K562 (cell line): ENCODE data around the gene WDR45B. TPM values are rescaled to one million over a fixed set of nuclear protein-coding genes. Genes with fewer than 3 reads are reported as not detected.

Experiments used
- polyA plus RNA-seq, 8 experiments: library from polyadenylated mRNA; depleted of rRNA in 4 of 8; stranded (reverse) in 5 of 8; unstranded in 3 of 8; fragments of >200 nt; fragmentation: Nextera tagmentation in 2 of 8; fragmentation: Illumina TruSeq in 1 of 8; extraction: Ambion mirVana in 2 of 8; extraction: Trizol in 1 of 8; gene quantifications; 2 replicates each; pipeline versions ENCODE4 v1.2.1 to v1.2.3, GENCODE V29; 2011 to 2014; ENCODE audit warnings: inconsistent platforms in 1 of 8, missing spikeins in 1 of 8
- total RNA-seq, 7 experiments: library from RNA; depleted of rRNA in 6 of 7; stranded (reverse); fragments of >200 nt in 6 of 7; fragmentation: Illumina TruSeq in 2 of 7; extraction: Trizol in 2 of 7; gene quantifications; 2 replicates each; pipeline versions ENCODE4 v1.2.1 to v1.2.3, GENCODE V29; 2011 to 2021; ENCODE audit warnings: low replicate concordance in 1 of 7
- TF ChIP-seq, protein P1 (sequence below), 2 experiments: fragments of 450-650 bp; formaldehyde crosslinking in 1 of 2; IDR thresholded peaks; 2 replicates each; pipeline versions ENCODE4 v1.4.0 to v1.6.1; 2014 to 2020; ENCODE audit warnings: mild to moderate bottlenecking in 2 of 2, borderline replicate concordance in 1 of 2, low read depth in 1 of 2

Gene WDR45B
- total and polyA plus RNA-seq, 9 of the 15 experiments (the other 6 are each of a cell fraction or from before 2014, with no cell fraction given) = 0.72 to 74.4 (median 35.9) TPM

DNA sequence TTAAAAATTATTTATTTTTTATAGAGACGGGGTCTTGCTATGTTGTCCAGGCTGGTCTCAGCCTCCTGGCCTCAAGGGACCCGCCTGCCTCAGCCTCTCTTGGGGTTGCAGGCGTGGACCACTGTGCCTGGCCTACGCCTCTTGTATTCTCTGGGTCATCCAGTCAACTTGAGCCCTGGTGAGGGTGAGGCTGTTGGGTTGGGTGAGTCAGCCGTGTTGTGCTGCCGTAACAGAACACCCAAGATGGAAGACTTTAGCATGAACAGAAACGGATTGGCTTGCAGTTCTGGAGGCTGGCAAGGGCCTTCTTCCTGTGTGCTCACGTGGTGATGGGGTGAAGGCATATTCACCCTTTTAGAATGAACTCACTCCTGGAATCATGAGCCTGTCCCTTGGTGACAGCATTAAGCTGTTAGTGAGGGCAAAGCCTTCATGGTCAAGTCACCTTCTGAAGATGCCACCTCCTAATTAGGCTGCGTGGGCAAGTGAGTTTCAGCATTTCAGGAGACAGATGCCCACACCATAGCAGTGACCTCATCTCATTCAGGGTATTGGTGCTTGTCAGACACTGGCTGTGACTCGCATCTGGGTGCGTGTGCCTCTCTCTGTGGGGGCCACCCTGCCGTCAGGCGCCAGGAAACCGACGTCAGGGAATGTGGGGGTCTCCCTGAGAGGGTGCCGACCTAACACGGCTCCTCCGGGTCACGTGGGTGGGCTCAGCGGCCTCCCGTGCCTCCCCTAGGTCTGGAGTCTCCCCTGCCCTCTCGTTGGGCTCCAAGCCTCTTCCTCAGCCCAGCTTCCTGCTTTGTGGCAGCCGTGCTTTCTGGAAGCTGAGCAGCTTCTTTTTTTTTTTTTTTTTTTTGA is 49.8 kb downstream of the WDR45B start (continued):
- TF ChIP-seq, protein P1, sequence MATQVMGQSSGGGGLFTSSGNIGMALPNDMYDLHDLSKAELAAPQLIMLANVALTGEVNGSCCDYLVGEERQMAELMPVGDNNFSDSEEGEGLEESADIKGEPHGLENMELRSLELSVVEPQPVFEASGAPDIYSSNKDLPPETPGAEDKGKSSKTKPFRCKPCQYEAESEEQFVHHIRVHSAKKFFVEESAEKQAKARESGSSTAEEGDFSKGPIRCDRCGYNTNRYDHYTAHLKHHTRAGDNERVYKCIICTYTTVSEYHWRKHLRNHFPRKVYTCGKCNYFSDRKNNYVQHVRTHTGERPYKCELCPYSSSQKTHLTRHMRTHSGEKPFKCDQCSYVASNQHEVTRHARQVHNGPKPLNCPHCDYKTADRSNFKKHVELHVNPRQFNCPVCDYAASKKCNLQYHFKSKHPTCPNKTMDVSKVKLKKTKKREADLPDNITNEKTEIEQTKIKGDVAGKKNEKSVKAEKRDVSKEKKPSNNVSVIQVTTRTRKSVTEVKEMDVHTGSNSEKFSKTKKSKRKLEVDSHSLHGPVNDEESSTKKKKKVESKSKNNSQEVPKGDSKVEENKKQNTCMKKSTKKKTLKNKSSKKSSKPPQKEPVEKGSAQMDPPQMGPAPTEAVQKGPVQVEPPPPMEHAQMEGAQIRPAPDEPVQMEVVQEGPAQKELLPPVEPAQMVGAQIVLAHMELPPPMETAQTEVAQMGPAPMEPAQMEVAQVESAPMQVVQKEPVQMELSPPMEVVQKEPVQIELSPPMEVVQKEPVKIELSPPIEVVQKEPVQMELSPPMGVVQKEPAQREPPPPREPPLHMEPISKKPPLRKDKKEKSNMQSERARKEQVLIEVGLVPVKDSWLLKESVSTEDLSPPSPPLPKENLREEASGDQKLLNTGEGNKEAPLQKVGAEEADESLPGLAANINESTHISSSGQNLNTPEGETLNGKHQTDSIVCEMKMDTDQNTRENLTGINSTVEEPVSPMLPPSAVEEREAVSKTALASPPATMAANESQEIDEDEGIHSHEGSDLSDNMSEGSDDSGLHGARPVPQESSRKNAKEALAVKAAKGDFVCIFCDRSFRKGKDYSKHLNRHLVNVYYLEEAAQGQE (IDR thresholded peaks at IDR 0.05; ENCODE audit: borderline replicate concordance) = no peak
- TF ChIP-seq, protein P1 (CRISPR knock-in tag; IDR thresholded peaks at IDR 0.05; ENCODE audit: low read depth) = no peak
